ENCODE measurements around the gene ITGBL1.

DNA sequence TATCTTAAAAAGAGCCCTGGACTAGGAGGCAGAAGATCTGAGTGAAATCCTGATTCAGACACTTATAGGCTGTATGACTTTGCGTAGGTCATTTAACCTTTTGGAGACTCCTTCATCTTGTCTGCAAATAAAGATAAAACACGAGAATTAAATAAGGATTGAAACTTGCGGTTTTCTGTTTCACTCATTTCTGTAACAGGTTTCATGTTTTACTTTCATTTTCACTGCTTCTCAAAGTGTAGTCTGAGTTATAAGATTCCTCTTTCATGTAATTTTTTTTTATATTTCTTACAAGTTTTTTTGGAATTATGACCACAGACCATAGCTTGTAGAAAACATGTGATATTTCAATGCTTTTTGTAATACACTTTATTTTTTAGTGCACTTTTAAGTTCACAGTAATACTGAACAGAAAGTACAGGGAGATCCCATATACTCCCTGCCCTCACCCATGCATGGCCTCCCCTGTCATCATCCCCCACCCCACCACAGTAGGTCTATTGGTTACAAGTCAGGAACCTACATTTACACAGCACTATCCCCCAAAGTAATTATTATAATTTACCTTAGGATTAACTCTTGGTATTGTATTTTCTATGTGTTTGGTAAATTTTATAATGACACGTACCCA, 174.6 kb downstream of the ITGBL1 start:
- TF ChIP-seq, protein P1, sequence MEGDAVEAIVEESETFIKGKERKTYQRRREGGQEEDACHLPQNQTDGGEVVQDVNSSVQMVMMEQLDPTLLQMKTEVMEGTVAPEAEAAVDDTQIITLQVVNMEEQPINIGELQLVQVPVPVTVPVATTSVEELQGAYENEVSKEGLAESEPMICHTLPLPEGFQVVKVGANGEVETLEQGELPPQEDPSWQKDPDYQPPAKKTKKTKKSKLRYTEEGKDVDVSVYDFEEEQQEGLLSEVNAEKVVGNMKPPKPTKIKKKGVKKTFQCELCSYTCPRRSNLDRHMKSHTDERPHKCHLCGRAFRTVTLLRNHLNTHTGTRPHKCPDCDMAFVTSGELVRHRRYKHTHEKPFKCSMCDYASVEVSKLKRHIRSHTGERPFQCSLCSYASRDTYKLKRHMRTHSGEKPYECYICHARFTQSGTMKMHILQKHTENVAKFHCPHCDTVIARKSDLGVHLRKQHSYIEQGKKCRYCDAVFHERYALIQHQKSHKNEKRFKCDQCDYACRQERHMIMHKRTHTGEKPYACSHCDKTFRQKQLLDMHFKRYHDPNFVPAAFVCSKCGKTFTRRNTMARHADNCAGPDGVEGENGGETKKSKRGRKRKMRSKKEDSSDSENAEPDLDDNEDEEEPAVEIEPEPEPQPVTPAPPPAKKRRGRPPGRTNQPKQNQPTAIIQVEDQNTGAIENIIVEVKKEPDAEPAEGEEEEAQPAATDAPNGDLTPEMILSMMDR (IDR thresholded peaks at IDR 0.05; ENCODE audit: borderline replicate concordance, extremely low read depth, low read length, poor library complexity, severe bottlenecking) = no peak
- TF ChIP-seq EZH2 (IDR thresholded peaks at IDR 0.05; ENCODE audit: borderline replicate concordance, low read depth, low read length, severe bottlenecking) = no peak
